Astrocyte of the hippocampus (primary cell): ENCODE measurements around the gene HTATSF1.

Source experiments
- DNase-seq: peaks from one replicate; pipeline ENCODE4 v3.0.0; 2011; ENCODE audit warnings: low read depth, low spot score

HTATSF1 gene

DNA sequence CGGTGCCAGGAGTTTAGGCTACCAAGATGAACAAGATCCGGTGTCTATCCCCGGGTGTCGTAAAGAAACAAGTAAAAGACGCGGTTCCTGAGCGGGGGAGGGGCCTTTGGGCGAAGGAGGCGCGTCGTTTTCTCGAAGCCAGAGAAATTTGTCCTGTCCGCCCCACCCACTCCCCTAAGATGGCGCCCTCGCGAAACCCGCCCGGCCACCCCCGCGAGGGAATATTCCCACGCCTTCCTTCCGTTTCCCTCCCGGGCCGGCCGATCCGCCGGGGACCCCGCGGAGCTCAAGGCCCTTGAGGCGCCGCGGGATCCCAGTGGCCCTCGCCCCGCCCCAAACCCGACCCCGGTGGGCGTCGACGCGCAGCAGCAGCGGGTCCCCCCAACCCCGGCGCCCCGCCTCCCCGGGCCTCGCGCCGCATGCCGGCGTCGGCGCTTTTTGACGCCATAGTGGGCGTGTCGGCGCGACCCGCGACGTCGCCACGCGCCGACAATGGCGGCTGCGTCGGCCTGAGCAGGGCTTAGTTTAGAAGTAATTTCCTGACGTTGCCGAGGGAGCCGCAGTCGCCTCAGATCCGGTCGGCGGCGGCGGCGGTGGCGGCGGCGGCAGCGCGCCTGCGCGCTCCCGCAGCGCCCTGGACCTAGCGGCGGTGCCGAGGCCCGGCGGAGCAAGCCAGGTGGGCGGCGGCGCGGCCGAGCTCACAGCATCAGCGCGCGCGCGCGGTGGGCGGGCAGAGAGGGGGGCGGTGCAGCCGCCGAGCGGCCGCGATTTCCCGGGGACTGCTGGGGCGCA lies 432 bp upstream of the HTATSF1 start:
- DNase-seq, result peak; percentile 90

GRCh38 chrX:136519069-136519468 lies 21.7 kb downstream of the HTATSF1 start:
- no peak for DNase-seq

DNA sequence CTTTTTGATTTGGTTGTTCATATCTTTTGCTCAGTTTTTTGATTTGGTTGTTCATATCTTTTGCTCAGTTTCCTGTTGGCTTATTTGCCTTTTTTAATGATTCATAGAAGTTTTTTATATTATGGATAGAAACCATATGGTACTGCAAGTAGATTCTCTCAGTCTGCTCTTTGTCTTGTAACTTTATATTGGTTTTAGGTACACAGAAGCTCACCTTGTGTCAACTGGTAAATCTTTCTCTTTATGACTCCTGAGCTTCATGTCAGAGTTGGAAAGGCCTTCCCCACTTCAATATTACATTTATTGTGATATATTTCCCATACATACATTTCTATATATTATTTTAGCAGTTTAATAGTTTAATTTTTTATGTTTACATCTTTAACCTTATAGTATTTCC lies 26.4 kb downstream of the HTATSF1 start:
- DNase-seq, result no peak

DNA sequence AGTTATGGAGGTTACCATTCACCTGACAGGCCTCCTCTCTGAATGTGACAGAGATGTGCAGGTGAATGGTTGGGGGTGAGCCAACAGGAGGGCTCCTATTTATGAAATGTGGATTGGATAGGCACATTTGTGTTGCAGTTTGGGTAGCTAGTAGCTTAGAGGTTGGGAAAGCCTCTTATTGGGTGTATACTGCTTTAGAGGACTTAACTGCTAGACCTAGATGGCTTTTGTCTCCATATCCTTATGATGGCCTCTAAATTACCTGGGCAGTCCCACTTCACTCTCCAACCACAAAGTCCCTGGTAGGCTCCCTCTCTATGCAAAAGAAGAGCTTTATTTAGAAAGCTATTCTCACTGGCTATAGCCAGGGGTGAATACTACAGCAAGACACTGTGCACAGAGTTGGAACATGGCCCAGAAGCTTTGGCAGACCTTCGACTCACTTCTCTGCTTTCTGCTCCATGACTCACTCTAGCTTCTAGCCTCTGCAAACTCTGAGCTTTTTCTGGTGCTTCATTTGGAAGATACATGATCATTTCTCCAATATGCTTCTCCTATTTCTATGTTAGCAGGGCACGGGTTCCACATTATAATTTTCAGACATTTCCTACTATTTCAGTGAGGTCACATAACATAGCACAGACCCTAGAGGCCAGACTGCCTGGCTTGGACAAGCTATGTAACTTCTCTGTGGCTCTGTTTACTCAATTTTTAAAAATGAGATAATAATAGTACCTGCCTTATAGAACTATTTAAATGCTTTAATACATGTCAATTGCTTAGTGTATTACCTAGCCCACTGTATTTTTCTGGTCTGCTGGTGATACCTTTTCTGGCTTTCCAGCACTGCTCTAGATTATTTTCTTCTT lies 28.6 kb downstream of the HTATSF1 start:
- DNase-seq, result peak; percentile 87

DNA sequence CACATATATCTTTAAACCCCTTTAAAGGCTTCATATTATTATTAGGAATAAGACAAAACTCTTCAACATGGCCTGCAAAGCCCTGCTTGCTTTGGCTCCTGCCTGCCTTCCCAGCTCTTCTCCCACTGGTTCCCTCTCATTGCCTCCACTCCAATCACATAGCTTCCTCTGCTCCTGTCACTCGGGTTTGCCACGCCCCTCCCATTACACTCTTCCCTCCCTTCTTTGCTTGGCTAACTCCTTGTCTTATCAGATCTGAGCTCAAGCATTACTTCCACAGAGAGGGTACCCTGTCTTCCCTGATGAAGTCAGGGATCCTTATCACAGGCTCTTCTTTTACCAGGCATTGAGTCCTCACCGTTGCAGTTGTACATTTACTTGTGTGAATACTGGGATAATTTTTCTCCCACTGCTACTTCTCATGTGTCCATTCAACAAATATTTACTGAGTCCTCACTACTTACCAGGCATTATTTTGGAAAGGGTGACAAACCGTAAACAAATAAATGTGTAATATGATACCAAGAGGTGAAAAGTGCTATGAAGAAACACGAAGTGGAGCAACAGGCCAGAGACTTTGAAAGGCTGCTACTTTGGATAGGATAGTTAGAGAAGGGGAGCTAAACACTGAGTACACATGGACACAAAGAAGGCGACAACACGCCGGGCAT lies 31.4 kb downstream of the HTATSF1 start:
- DNase-seq, result no peak

DNA sequence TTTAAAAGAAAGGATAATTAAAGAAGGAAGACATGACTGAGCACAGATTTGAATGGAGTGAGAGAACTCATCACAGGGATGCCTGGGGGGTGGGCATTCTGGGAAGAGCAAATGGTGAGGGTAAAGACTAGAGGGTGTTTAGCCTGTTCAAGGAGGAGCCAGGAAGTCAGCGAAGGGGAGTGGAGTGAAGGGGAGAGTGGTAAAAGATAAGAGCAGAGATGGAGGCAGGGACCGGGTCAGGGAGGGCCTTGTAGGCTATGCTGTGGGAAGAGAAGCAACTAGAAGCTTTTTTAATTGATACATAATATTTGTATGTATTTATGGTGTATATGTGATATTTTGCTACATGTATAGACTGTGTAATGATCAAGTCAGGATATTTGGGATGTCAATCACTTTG lies 32.4 kb downstream of the HTATSF1 start:
- DNase-seq, result no peak

DNA sequence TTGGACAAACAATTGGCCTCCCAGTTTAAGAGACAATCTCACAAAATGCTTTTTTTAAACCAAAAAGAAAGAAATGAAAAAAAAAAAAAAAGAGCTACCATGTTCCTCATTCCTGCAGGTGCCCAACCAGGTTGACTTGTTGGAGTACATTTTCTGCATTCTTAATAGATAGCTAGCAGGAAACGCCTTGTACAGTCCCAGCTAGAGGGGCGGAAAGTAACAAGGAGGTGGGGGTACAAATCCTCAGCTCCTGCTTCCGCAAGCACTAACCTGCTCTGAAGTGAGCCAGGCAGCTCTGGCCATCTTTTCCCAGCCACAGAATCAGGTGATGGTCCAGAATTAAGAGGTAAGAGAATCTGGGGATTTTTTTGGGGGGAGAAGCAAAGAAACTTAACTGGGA lies 34.6 kb downstream of the HTATSF1 start, which contains the start of gene VGLL1:
Gene VGLL1, plus strand, starts transcription at position 265 of the 400 bp plus-strand sequence. CDS start 3,806 bp downstream, outside the sequence.
- DNase-seq, result no peak

GRCh38 chrX:136534131-136534530 lies 36.7 kb downstream of the HTATSF1 start:
- DNase-seq, result no peak

DNA sequence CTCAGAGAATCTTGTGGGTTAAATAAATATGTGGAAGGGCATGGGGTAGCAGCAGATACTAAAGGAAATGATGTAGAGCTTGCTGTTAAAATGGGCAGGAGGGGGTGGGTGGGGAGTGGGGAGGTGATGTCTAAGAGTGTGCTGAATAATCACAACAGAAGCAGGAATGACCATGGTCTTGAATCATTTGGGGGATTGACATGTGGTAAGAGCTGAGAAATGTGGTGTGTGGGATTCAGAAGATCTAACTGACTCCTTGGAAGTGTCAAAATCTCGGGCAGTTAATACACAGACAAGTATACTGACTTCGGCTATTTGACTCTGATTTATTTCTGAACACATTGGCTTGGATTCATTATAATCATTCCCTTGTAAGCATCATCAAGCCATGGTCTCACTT lies 41.4 kb downstream of the HTATSF1 start:
- DNase-seq, result no peak

DNA sequence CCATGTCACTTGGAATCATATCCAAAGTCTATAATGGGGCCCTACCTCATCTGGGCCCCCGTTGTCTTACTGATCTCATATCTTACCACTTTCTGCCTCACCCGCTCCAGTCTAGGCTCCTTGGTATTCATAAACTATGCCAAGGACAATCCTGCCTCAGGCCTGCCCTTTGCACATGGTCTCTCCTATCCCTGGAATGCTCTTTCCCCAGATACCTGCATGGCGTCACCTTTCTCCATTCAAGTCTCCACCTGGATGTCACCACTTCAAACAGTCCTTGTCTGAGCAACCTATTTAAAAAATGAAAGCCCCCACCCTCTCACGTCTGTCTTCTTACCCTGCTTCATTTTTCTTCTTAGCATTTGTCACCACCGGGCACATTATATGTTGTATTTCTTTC lies 42.8 kb downstream of the HTATSF1 start:
- no peak for DNase-seq

GRCh38 chrX:136541294-136541693 lies 43.9 kb downstream of the HTATSF1 start:
- DNase-seq, result no peak

DNA sequence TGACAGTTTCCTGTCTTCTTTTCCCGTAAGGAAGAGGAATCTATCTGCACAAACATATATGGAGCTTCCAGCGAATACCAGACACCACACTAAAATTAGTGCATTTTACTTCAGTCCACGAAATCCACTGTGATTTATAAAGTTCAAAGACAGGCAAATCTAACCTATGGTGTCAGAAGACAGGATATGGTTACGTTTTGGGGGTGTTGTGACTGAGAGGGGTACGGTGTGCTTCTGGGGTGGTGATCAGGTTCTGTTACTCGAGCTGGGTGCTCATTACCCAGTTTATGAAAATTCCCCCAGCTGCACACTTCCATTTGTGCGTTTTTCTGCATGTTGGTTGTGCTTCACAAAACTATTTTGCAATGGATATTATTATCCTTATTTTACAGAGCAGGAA lies 44.9 kb downstream of the HTATSF1 start:
- DNase-seq, result no peak

- no peak for DNase-seq
Observed at GRCh38 chrX:136546371-136546781, 49.0 kb downstream of the HTATSF1 start.

DNA sequence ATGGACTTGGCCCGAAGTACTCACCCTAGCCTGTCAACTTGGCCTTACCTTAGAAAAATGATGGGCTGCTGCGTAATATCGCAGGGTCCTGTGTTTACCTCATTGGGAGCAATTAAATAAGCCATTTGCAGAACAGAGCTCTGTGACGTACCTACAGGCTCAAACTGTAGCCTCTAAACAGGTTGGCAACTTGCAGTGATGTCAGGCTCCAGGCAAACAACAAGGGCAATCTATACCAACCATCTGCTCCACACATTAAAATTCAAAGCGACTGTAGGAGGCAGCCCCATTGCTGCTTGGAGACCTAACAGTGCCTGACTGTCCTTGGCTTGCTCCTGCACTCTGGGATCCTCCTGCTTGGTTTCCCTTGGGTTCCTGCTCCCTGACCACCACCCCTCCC lies 51.8 kb downstream of the HTATSF1 start:
- DNase-seq, result no peak

DNA sequence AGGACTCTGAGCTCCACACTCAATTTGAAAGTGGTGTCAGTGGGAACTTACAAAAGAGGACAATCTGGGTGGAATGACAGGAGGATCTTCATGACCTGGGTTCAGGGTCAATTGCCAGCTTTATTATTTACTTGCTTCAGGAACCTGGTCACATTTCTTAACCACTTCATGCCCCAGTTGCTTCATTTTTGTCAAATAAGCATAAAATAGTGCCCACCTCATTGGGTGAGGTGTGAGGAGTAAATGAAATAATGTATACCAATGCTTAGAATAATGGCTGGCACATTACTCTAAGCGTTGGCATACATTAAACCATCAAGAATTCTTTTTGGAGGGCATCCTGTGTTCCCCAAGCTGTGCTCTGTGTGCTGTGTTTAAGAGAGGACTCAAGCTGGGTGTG lies 54.0 kb downstream of the HTATSF1 start:
- no peak for DNase-seq

DNA sequence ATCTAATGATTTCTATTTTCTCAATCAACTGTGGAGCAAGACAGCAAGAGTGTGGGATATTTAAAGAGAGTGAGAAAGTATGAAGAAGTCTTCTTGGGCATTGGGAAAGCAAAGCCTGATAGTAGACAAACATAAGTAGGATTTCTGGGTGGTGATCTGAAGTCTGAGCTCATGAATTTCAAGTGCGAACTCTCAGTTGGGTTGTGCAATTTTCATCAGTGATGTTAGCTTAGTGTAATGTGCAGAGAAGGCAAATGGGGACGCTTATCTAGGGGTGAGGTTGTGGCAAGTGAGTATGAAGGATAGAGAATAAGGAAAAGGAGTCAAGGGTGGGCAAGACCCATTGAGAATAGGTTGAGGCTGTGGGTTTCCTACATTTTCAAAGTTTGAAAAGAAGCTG lies 58.3 kb downstream of the HTATSF1 start:
- DNase-seq, result no peak
